HG03175 (cell line): Measurements from ENCODE around the gene GNG11.
A peak's percentile ranks its signal among the peaks of the same experiment; 100 is the strongest.
"Not testable (repeated sequence)": the region's sequence is repeated elsewhere in the genome, so short reads cannot be mapped to it uniquely, and the experiment has no call there.

Source experiments
- ATAC-seq: cut with Tn5 transposase; IDR thresholded peaks from one replicate; pipeline ENCODE4 v1.9.1; 2021; ENCODE audit warnings: mild to moderate bottlenecking, moderate library complexity; ENCODE audit not compliant: unreplicated experiment

The GNG11 gene

GRCh38 chr7:93911242-93911641 lies 10.3 kb upstream of the GNG11 start:
- ATAC-seq = not testable (repeated sequence)

DNA sequence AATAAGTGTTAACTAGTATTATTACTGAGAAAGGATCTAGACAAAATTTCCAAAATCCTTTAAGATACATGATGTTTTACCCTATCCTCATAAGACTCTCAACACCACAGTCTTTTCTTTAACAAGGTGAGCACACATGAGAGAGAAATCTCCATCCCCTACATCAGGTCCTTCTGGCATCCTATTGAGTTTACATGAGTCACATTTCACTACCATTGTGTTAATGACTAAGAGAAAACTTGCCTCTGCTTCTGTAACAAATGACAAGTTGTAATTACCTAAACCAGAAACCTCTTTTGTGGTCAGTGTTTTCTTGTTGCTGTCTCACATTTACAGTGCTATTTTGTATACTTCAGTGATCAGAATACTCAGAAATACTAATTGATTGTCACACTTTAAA lies 9.9 kb upstream of the GNG11 start:
- ATAC-seq = peak; percentile 56

DNA sequence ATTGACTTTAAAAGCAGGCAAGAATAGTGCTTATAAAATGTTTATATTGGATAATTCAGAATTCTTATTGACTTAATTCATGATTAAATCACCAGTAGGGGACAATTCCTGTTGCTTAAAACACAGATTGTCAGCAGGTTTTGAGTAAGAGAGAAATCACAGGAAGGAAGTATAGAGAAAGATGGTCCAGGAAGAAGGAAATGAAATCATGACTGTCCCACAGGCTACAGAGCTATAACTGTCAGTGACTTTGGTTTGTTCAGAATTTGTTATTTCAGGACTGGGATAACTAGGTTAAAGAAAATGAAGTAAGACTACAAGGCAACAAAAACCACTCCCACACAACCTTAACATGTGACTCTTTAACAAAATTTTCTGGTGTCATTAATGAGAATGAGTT lies 8.3 kb upstream of the GNG11 start:
- ATAC-seq = no peak

DNA sequence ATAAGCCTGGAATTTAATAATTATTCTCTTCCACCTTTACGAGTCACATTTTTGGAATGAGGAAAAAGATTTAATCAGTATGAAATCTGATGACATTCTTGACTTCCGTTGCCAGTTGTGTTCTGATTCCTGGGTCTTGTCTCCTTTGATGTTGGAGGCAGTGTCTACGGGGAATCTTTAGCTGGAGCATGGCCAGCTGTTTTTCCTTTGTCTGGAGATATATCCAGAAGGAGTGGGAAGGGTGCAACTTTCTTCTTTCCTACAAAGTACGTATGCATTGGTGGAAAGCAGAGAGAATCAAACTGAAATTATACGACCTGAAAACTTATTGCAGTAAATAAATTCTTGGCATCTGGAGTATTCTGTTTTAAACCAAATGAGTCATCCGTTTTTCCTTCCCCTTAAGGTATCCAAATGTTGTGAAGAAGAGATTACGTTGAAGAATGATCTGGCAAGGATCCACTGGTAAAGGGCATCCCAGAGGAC lies 6.9 kb upstream of the GNG11 start:
- ATAC-seq = no peak

DNA sequence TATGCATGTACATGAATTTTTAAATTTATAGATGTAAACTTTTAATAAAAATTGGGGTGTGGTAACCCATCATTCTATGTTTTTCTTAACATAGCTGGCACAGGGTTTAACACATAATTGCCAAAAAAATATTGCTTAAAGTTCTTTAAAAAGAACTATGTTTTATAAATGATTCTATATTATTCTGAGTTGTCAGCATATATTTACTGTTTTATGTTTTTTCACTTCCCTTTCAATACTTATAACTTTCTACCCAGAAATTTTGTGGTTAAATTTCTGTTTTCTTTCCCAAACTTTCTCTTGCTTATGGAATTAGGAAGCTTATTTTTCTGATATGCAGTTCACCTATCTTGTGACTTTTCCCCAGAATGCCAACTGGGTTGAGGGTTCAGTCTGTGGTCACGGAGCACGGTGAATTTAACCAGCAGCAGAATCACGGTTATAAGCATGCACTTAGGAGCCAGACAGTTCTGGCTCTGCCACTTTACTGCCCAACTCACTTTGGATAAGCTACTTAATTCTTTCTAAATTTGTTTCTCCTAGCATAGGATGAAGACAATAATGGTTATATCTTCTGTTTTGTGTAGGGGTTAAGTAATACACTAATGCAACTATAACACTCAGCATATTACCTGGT lies 6.2 kb upstream of the GNG11 start:
- ATAC-seq = not testable (repeated sequence)

GRCh38 chr7:93915888-93916287 lies 5.6 kb upstream of the GNG11 start:
- ATAC-seq = not testable (repeated sequence)

- not testable (repeated sequence) for ATAC-seq
Measured at GRCh38 chr7:93916315-93916714, 5.2 kb upstream of the GNG11 start.

GRCh38 chr7:93920496-93921182 lies 896 bp upstream of the GNG11 start:
- ATAC-seq = no peak

DNA sequence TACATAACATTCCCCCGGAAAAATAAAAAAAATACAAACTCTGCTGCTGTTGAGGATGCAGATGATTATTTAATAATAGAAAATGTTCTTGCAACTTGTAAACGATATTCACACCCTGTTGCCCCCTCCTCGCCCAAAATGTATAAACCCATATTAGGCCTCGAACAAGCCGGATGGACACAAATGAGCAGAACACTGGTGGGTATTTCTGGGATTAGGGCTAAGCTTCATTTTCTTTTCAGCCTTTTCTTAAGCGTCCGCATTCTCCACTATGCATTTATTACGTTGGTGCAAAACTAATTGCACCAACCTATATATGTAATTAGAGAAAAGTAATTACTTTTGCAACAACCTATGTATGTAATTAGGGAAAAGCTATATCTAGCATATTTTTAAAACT lies 349 bp upstream of the GNG11 start:
- no peak for ATAC-seq

GRCh38 chr7:93923296-93923695 lies 1.8 kb downstream of the GNG11 start:
- ATAC-seq = no peak

DNA sequence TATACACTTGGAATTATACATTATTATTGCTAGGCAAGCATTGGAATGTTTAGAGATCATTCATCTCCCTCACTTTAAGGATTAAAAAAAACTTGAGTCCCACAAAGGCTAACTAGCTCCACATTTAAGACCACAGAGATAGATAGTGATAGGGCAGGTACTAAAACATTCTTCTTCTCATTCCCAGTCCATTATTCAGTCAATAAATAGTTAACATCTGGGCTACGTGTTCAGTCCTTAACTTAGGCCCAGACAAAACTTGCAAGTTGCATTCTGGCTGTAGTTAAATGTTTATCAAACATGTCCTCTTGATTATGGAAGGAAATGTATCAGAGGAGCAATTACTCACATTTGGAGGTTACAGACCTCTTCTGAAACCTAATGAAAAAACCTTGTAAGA lies 2.4 kb downstream of the GNG11 start:
- no peak for ATAC-seq

DNA sequence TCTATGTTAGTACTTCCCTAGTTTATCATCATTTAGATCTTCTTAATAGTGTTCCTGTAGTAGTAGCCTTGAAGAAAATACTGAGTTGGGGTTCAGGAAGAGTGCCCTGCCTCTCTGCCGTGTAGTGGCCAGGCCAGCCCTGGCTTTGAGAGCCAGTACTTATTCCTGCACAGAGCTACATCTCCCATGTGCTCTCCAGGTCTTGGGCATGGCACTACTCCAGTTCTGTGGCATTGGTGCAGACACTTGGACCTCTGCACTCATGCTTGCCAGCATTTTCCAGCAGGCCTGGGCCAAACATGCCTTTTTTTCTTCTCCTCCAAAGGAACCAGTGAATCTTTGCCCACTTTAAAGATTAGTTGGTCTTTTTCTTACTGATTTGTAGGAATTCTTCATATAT lies 5.3 kb downstream of the GNG11 start:
- no peak for ATAC-seq

DNA sequence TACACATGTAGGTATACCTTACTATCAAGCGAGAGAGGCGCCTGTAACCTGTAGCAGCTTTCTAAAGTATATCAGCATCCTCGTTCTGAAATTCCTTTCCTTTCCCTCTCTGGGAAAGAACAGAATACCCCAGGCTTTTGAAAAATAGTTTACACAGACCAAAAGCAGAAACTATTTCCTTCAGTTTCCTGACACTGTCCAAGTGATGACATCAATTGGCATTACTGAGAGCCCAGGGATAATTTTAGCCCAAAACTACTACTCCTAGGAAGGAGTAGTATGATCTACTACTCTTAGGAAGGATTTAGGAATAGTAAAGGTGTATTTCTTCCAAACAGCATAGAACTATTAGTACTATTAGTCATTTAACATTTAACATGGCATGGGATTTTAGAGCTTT lies 6.0 kb downstream of the GNG11 start:
- ATAC-seq = no peak

- no peak for ATAC-seq
Measured at GRCh38 chr7:93931655-93932054, 10.1 kb downstream of the GNG11 start.

DNA sequence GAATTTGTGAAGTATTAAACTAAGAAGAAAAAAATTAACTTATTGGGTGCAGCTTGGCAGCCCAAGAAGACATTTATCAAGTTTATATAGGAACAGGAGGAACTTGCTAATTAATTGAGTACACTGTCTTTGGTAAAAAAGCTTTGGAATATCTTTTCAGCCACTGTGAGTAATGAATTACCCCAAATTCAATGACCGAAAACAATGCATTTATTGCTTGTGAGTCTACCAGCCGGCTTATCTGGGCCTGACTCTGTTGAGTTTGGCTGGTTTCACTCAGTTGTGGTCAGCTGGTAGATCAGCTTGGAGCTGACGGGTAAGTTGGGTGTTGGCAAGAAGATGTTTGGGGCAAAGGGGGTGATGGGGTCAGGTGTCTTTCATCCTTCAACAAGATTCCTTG lies 11.6 kb downstream of the GNG11 start:
- ATAC-seq = no peak

DNA sequence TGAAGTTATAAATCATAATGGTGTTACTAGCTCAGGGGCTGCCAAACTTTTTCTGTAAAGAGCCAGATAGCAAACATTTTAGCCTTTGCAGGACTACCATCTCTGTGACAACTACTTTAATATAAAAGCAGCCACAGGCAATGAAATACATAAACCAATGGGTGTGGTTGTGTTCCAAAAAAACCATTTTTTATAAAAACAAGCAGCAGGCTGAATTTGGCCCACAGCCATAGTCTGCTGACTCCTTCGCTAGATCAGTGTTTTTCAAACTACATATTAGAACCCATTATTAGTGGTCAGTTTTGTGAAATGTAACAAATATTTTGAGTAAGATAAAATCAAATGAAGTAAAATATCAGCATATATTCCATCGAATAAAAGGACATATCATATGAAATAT lies 13.6 kb downstream of the GNG11 start:
- ATAC-seq = no peak

- ATAC-seq = no peak
Measured at GRCh38 chr7:93937818-93938217, 16.3 kb downstream of the GNG11 start.

- no peak for ATAC-seq
Measured at GRCh38 chr7:93938293-93938692, 16.8 kb downstream of the GNG11 start.

DNA sequence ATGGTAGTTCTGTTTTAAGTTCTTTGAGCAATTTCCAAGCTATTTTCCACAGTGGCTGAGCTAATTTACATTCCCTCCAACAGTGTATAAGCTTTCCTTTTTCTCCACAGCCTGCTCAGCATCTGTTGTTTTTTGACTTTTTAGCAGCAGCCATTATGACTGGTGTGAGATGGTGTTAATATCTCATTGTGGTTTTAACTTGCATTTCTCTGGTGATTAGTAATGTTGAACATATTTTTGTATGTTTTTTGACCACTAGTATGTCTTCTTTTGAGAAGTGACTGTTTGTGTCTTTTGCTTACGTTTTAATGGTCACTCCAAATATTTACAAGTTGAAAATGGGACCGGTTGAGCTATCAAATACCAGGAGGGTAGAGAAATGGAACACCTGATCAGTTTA lies 20.4 kb downstream of the GNG11 start:
- ATAC-seq = no peak

DNA sequence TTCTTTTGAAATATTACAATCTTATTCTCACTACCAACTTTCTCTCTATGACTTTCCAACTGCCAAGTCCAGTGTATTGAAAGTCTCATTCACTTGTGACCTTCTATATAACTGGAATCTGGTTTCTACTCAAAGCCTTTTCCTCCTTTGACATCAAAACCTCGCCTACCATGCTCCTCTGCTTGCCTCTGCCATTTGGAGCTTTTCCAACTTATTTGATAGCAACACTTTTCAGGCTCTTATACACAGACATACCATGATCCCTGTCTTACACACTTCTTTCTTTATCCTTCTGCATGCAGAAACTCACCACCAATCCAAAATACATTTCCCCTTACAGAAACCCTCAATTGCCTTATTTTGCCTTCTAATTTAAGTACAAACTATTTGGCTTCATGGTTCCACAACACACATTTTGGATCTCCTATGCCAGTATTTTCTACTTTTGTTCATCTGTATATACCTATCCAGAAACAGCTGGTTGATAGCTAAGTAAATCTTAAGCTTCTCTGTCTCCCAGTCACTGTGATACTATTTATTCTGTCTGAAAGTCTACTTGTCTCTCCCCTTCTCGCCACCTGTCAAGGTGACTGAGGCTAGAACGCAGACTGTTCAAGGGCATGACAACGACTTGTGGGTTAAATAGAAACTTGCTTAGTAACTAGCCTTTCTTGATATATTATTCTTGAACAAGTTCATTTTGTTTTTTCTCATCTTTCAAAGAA lies 22.4 kb downstream of the GNG11 start:
- ATAC-seq = no peak

- ATAC-seq = no peak
Measured at GRCh38 chr7:93944673-93945072, 23.1 kb downstream of the GNG11 start.

DNA sequence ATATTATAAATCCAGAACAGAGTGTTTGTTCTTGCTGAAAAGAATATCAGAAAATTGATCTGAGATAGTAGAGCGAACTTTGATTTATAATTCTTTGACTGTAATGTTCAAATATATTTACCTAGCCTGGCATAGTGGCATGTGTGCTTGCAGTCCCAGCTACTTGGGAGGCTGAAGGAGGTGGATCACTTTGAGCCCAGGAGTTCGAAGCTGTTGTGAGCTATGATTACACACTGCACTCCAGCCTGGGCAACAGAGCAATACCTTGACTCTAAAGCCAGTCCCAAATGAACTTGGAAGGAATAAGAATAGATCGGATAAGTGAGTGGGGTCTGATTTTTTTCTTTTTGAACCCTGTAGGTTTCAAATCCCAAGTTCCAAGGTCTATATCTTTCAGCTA lies 23.5 kb downstream of the GNG11 start:
- ATAC-seq = no peak
